KOPT-K1 (cell line): ENCODE data around the gene VPS37D.

Source experiments
- H3K27ac ChIP-seq: fragments of 200-600 bp; sonication (generic); 2 replicates; pipeline ENCODE4 v1.5.1; 2016; ENCODE audit warnings: antibody characterized with exemption, mild to moderate bottlenecking, low read depth, low read length; ENCODE audit not compliant: poor library complexity, severe bottlenecking
- H3K36me3 ChIP-seq: fragments of 200-600 bp; sonication (generic); 2 replicates; pipeline ENCODE4 v1.5.1; 2017; ENCODE audit warnings: antibody characterized with exemption, mild to moderate bottlenecking, low read length, moderate library complexity; ENCODE audit not compliant: insufficient read depth
- H3K9me3 ChIP-seq: fragments of 200-600 bp; sonication (generic); 2 replicates; pipeline ENCODE4 v1.5.1; 2017; ENCODE audit warnings: antibody characterized with exemption, low read length, mild to moderate bottlenecking; ENCODE audit not compliant: insufficient read depth, poor library complexity, severe bottlenecking

VPS37D gene

GRCh38 chr7:73683788-73684693, 16.4 kb downstream of the VPS37D start:
- H3K36me3 ChIP-seq = peaks cover 37% of the 10 kb centered on the region
- no peaks in the 10 kb centered on the region for H3K9me3 ChIP-seq
- peak overlapping the region; percentile 77 for H3K27ac ChIP-seq

GRCh38 chr7:73685311-73685710, 17.7 kb downstream of the VPS37D start:
- no peak overlapping the region for H3K27ac ChIP-seq
- H3K36me3 ChIP-seq = peaks cover 44% of the 10 kb centered on the region
- no peaks in the 10 kb centered on the region for H3K9me3 ChIP-seq

GRCh38 chr7:73688288-73688687, 20.7 kb downstream of the VPS37D start:
- peaks cover 74% of the 10 kb centered on the region for H3K36me3 ChIP-seq
- H3K27ac ChIP-seq = no peak overlapping the region
- H3K9me3 ChIP-seq = no peaks in the 10 kb centered on the region

- peaks cover 97% of the 10 kb centered on the region for H3K36me3 ChIP-seq
Observed at GRCh38 chr7:73690646-73691045, 23.0 kb downstream of the VPS37D start.

GRCh38 chr7:73696372-73696771, 28.7 kb downstream of the VPS37D start:
- H3K36me3 ChIP-seq = peaks cover 86% of the 10 kb centered on the region
- H3K27ac ChIP-seq = no peak overlapping the region
- no peaks in the 10 kb centered on the region for H3K9me3 ChIP-seq

More at GRCh38 chr7:73690646-73691045, 23.0 kb downstream of the VPS37D start:
- no peak overlapping the region for H3K27ac ChIP-seq
- no peaks in the 10 kb centered on the region for H3K9me3 ChIP-seq

- Histone ChIP-seq H3K27ac (no peak overlapping the region), H3K9me3 (no peaks in the 10 kb centered on the region), H3K36me3 (peaks cover 66% of the 10 kb centered on the region)
Observed at GRCh38 chr7:73698410-73698809, 30.8 kb downstream of the VPS37D start.

GRCh38 chr7:73699370-73700068, 31.9 kb downstream of the VPS37D start:
- no peak overlapping the region for H3K27ac ChIP-seq
- no peaks in the 10 kb centered on the region for H3K9me3 ChIP-seq
- peaks cover 55% of the 10 kb centered on the region for H3K36me3 ChIP-seq

- H3K9me3 ChIP-seq = no peaks in the 10 kb centered on the region
- peaks cover 50% of the 10 kb centered on the region for H3K36me3 ChIP-seq
- no peak overlapping the region for H3K27ac ChIP-seq
Observed at GRCh38 chr7:73700069-73700423, 32.4 kb downstream of the VPS37D start.

GRCh38 chr7:73700581-73701134, 33.0 kb downstream of the VPS37D start:
- no peaks in the 10 kb centered on the region for H3K9me3 ChIP-seq
- H3K36me3 ChIP-seq = peaks cover 44% of the 10 kb centered on the region
- H3K27ac ChIP-seq = no peak overlapping the region

GRCh38 chr7:73701357-73701995, 33.8 kb downstream of the VPS37D start:
- H3K9me3 ChIP-seq = no peaks in the 10 kb centered on the region
- H3K36me3 ChIP-seq = peaks cover 35% of the 10 kb centered on the region
- no peak overlapping the region for H3K27ac ChIP-seq

GRCh38 chr7:73702226-73702625, 34.6 kb downstream of the VPS37D start:
- Histone ChIP-seq H3K9me3 (no peaks in the 10 kb centered on the region), H3K36me3 (peaks cover 28% of the 10 kb centered on the region), H3K27ac (no peak overlapping the region)

GRCh38 chr7:73702665-73703064, 35.0 kb downstream of the VPS37D start:
- H3K27ac ChIP-seq = no peak overlapping the region
- H3K9me3 ChIP-seq = no peaks in the 10 kb centered on the region
- H3K36me3 ChIP-seq = peaks cover 24% of the 10 kb centered on the region

- Histone ChIP-seq H3K36me3 (peaks cover 18% of the 10 kb centered on the region; the same call in 1 of the 2 replicates), H3K27ac (no peak overlapping the region), H3K9me3 (no peaks in the 10 kb centered on the region)
Observed at GRCh38 chr7:73703225-73703624, 35.6 kb downstream of the VPS37D start.

- Histone ChIP-seq H3K27ac (no peak overlapping the region), H3K36me3 (peaks cover 10% of the 10 kb centered on the region; the same call in 1 of the 2 replicates), H3K9me3 (no peaks in the 10 kb centered on the region)
Observed at GRCh38 chr7:73703757-73704639, 36.4 kb downstream of the VPS37D start.
